ENCODE results near the gene SCARB1. TPM values are rescaled to one million over a fixed set of nuclear protein-coding genes. Genes with fewer than 3 reads are reported as not detected.

Gene SCARB1
- total RNA-seq, 4 donors from 2014 or later = 2.1 to 37.0 (median 9.6) TPM

DNA sequence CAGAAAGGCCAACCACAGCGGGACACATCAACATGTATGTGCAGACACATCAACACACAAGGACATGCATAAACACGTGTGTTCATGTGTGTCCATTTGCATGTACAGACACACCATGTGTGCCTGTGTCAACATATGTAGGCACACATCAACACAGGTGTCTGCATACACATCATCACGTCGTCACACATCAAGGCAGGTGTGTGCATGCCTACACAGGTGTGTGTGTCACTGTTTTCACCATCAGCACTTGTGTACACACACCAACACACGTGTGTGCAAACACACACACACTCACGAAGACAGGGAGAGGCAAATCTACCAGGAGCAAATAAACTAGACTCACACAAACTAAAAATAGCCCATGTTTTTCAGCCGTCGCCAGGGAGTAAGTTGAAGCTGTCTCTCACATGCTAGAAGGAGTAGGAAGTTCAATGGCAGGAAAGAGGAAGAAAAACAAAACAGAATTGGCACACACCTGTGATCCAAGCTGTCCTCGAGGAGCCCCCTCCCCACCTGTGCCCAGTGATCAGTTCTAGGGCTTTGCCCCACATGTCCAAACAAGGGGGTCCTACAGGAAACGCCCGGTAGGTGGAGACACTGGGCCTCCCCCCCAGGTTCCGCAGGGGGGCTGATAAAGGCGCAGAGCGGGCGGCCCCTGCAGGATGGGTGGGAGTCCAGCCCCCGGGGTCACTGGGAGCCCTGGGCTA lies 7.4 kb downstream of the SCARB1 start:
- peak overlapping the region in 1 of 2 donors; percentile 18 for H3K27ac ChIP-seq
- no peak for DNase-seq
- no peaks in the 10 kb centered on the region for H3K36me3 ChIP-seq
- intact Hi-C loops (cut with DNase I; ENCODE audit: low total_unique reads) = no loop called here
- H3K9me3 ChIP-seq = no peaks in the 10 kb centered on the region
- H3K27me3 ChIP-seq = no peaks in the 10 kb centered on the region
- H3K4me3 ChIP-seq = no peak overlapping the region
- H3K4me1 ChIP-seq = peaks cover 0 to 6% of the 10 kb centered on the region in 2 donors
- TF ChIP-seq, protein P1, sequence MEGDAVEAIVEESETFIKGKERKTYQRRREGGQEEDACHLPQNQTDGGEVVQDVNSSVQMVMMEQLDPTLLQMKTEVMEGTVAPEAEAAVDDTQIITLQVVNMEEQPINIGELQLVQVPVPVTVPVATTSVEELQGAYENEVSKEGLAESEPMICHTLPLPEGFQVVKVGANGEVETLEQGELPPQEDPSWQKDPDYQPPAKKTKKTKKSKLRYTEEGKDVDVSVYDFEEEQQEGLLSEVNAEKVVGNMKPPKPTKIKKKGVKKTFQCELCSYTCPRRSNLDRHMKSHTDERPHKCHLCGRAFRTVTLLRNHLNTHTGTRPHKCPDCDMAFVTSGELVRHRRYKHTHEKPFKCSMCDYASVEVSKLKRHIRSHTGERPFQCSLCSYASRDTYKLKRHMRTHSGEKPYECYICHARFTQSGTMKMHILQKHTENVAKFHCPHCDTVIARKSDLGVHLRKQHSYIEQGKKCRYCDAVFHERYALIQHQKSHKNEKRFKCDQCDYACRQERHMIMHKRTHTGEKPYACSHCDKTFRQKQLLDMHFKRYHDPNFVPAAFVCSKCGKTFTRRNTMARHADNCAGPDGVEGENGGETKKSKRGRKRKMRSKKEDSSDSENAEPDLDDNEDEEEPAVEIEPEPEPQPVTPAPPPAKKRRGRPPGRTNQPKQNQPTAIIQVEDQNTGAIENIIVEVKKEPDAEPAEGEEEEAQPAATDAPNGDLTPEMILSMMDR (IDR thresholded peaks at IDR 0.05) = peak in 1 of 4 experiments; percentile 10
- TF ChIP-seq POLR2A (IDR thresholded peaks at IDR 0.05) = no peak

DNA sequence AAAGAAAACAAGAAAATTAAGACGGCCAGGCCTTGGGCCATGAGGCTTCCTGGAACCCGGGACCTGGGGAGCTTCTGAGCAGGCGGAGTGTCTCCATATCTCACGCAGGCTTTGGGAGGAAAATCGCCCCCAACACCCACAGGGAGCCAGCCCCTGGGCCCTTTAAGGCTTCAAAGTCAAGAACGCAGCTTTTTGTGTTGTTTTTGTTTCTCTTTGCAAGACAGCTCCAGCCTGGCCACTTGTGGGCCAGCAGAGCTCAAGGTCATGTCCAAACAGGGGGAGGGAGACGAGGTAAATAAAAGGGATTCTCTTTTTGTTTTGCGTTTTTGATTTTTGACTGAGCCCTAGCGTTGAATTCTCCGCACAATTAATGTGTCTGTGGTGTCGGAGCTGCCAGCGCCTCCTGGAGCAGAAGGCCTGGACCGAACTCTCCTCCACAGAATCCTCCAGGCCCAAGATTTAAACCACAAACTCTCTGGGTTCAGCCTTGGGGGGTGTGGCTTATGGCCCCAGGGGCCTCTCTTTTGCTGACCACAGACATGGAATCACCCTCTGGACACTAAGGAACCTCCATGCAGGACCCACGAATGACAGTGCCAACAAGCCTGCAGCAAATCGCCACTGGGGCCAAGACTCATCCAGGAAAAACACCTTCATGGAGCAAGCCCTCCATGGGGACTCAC lies 8.2 kb downstream of the SCARB1 start:
- Histone ChIP-seq H3K4me3 (no peak overlapping the region), H3K4me1 (peaks cover 0 to 6% of the 10 kb centered on the region in 2 donors), H3K27me3 (no peaks in the 10 kb centered on the region), H3K27ac (peak overlapping the region in 1 of 2 donors; percentile 17), H3K36me3 (no peaks in the 10 kb centered on the region), H3K9me3 (no peaks in the 10 kb centered on the region)
- no peak for DNase-seq
- intact Hi-C loops (cut with DNase I; ENCODE audit: low total_unique reads) = no loop called here
- TF ChIP-seq, protein P1 (IDR thresholded peaks at IDR 0.05) = no peak
- TF ChIP-seq POLR2A (IDR thresholded peaks at IDR 0.05) = no peak

DNA sequence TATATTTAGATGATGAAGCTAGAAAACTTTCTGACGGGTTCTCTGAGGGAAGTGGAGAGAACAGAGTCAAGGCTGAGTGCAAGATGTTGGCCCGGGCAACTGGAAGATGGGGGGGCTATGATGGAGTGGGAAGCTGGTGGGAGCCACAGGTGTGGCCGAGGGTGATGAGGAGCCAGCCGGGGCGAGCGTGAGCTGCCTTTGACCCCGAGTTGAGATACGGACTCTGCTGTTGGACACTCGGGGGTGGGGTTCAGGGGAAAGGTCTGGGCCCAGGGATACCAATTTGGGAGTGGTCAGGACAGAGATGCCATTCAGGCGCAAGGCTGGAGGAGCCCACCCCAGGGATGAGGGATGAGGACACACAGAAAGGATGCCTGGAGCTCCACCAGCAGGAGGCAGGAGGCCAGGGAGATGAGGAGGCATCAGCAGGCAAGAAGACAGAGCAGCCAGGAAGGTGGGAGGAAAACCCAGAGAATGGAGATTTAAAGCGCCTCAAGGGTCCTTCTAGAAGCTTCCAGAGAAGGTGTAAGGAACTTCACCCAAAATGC lies 9.0 kb downstream of the SCARB1 start:
- H3K9me3 ChIP-seq = no peaks in the 10 kb centered on the region
- H3K4me3 ChIP-seq = no peak overlapping the region
- TF ChIP-seq POLR2A (IDR thresholded peaks at IDR 0.05) = no peak
- TF ChIP-seq, protein P1 (IDR thresholded peaks at IDR 0.05) = no peak
- no peaks in the 10 kb centered on the region for H3K27me3 ChIP-seq
- DNase-seq = no peak
- intact Hi-C loops (cut with DNase I; ENCODE audit: low total_unique reads) = no loop called here
- no peaks in the 10 kb centered on the region for H3K36me3 ChIP-seq
- peak overlapping the region in 1 of 2 donors; percentile 17 for H3K27ac ChIP-seq
- H3K4me1 ChIP-seq = peaks cover 0 to 6% of the 10 kb centered on the region in 2 donors

DNA sequence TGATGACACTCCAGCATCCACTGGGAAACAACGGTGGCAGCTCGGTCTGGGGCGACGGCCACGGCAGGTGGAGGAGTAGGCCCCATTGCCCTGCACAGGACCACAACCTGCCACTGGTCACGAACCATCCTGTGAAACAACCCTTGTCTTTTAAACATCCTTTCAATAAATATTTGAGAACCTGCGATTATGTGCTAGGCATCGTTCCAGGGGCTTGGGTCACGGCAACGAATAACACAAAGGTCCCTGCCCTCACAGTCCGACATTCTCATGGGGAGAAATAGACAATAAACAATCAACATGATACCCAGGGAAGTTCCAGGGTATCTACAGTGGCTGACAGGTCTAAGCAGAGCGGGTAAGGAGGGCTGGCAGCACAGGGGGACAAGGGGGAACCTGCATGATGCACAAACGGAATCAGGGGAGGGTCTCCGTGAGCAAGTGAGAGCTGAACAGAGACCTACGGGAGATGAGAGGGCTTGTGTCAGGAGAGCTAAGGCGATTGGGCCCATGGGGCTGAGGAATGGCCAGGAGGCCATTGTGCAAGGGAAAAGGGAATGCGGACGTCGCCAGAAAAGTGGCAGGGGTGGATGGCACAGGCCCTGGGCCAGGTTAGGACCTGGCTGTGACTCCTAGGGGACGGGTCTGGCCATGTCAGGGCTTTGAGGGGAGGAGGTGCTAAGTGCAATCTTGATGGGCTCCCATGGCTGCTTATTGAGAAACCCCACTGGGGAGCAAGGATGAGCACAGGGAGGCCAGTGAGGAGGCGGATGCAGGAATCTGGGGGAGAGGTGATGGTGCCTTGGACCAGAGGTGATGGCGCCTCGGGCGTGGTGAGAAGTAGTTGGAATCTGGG lies 9.7 kb downstream of the SCARB1 start:
- no peak overlapping the region for H3K27ac ChIP-seq
- TF ChIP-seq, protein P1 (IDR thresholded peaks at IDR 0.05) = no peak
- TF ChIP-seq POLR2A (IDR thresholded peaks at IDR 0.05) = no peak
- H3K9me3 ChIP-seq = no peaks in the 10 kb centered on the region
- no peak overlapping the region for H3K4me3 ChIP-seq
- H3K27me3 ChIP-seq = no peaks in the 10 kb centered on the region
- no peak for DNase-seq
- no peaks in the 10 kb centered on the region for H3K36me3 ChIP-seq
- peaks cover 0 to 6% of the 10 kb centered on the region in 2 donors for H3K4me1 ChIP-seq
- intact Hi-C loops (cut with DNase I; ENCODE audit: low total_unique reads) = no loop called here
